HG03520 (cell line): ENCODE results near the gene CBLN3.

Source experiments
- ATAC-seq: cut with Tn5 transposase; IDR thresholded peaks from one replicate; pipeline ENCODE4 v1.9.1; 2021; ENCODE audit warnings: mild to moderate bottlenecking, moderate library complexity; ENCODE audit not compliant: unreplicated experiment

Gene CBLN3

DNA sequence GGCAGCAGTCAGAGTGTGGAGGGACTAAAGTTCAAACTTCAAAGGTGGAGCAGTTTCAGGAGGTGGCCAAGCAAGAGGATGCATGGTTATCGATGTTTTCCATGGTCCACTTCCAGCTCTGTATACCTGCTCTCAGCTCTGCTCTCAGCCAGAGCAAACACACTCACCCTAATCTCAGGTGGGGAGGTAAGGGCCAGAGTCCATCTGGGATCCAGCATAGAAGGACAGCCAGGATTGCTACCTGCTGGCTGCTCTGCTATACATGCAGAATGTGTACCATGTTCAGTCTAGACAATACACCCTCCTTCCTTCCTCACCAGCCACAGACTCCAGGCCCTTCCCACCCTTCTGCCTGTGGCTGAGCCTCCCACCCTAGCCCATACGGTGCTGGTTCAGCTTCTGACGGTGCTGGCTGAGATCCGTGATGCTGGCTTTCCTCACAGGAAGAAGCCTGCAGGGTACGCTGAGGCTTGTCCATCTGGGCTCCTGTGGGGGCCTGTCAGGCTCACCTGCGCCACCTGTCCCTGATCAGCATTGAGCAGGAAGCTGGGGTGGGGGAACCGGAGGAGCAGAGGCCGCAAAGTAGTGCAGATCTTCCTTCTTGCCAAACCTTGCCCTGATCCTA is 2.4 kb downstream of the CBLN3 start:
- ATAC-seq = no peak

DNA sequence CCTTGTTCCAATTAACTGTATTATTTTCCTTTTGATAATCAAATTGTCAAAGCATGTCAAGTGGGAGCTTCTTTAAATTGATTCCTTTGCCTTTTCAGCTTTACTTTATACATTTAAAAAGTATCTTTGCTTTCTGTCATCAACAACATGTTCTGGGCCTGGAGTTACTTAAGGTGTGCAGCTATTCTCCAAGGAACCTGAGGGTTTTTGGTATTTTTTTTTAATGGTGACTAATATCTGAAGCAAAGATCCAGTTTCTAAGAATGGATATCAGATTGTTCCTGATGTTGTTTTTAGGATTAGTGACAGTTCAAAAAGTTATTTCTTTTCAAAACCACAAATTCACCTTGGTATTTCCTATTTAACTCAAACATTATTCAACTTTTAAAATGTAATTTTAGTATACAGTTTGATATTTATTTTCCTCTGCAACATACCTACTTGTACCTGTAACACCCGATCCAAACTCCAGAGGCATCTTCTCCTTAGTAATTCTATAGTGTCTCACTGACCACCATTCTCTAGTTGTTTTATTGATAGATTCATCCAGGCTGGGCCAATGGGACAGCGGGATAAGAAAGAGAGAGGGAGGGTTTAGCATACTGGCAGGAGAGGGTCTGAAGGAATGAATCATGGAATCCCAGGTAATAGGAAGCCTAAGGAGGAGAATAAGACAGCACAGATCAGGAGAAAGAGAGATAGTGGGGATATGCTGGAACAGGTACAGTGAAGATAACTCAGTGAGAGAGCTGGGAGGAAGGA is 3.1 kb downstream of the CBLN3 start:
- ATAC-seq = no peak

DNA sequence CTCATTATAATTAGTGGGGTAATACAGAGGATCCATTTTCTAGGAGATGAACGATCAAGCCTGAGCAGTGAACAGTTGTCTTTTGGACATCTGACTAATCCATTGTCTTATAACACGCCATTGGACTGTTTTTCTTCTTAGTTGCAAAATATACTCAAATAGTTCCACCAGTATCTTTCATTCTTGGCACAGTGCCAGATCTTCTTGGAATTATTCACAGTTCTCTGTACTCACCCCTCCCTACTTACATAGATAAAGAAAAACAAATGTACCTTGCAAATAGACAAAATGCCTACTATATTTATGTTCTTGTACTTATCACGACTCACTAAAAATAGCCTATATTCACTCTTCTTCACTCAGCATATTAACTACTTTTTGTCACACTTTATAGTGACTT is 3.8 kb downstream of the CBLN3 start:
- no peak for ATAC-seq

DNA sequence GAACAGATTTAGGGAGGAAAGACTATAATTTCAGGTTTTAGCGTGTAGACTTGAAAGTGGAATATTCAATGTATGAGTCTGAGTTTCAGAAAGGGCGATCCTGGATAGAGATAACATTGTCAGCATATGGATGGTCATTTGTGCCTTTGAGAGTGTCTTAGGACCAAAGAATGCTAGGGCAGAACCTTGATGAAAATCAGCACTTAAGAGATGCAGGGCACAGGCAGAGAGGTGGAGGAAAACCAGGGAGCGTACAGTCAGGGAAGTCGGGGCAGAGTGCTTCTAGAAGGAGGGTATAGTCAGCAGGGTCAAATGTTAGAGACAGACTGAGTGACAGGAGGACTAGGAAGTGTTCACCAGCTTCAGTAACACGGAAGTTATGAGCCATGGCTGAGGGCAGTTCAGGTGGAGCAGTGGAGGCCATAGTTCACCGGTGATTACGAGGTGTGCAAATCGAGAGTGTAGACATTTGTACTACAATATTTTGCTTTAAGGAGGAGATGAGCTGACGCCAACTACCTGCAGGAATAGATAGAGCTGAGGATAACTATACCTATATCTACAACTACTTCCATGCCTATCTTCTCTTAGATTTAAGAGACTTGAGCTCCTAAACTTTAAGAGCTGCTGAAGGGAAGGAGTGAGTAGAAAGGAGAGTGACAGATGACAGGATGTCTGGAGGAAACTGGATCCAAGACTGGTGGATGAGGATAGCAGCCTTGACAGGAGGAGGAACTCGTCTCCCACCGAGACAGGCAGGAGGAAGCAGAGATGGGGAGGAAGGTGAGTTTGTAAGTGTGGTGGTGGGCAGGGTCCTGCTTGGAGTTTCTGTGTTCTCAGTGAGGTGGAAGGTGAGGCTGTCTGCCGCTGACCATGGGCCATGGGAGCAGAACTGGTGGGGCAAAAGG is 6.5 kb downstream of the CBLN3 start:
- no peak for ATAC-seq

DNA sequence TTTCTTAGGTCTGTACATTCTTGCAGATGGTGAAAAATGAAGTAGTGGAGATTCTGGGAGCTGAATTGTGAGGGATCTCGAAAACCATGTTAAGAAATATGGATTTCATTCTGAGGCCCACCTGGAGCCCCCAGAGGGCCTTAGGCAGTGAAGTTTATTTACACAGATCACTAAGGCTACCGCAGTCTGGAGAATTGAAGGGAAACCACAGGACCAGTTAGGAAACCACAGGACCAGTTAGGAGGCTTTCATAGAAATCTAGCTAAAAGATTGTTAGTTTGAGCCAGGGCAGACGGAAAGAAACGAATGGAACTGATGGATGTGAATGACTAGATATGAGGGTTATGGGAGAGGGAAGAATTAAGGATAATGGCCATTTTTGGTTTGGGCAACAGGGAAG is 7.2 kb downstream of the CBLN3 start:
- no peak for ATAC-seq

DNA sequence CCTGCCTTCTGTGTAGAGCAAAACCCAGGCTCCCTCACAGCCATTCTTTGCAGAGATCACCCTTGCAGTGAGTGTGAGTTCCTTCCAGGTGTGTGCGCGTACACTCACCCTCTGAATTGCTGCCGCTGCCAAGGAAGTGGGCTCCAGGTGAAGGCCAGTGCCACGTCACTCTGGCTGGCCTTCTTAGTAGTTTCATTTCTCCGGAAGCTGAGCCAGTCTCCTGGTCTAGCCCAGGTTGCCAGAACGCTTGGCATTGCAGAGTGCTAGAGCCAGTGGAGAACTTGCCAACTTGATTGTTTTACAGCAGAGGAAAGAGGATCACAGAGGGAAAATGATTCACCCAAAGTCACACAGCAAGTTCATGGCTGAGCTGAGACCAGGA is 11.0 kb downstream of the CBLN3 start:
- ATAC-seq = no peak

DNA sequence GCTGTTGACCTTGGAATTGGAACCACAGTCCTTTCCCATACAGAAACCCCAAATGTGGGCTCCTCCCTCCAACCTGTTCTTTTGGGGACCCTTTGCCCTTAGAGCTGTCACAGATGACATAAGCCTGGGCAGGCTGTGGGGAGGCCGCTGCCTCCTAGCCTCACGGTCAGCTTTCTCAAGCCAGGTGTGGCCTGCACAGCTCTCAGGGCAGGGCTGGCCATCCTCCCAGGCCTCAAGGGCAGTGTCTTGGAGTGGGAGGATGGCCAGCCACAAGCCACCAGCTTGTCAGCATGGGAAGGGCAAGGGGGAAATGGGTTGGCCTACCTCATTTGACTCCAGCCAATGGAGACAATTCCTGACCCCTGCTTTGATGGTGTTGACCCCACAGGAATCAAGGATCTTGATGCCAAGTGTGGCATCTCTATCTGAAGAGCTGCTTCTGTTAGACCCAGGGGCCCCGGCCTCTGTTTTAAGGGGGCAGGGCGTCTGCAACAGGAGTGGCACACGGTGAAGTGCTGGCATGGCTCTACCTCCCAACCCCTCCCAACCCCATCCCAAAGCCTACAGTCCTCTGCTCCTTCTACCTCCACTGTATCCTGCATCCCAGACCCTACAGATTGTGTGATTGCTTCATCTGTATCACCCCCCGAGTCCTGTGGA is 11.5 kb downstream of the CBLN3 start:
- no peak for ATAC-seq

DNA sequence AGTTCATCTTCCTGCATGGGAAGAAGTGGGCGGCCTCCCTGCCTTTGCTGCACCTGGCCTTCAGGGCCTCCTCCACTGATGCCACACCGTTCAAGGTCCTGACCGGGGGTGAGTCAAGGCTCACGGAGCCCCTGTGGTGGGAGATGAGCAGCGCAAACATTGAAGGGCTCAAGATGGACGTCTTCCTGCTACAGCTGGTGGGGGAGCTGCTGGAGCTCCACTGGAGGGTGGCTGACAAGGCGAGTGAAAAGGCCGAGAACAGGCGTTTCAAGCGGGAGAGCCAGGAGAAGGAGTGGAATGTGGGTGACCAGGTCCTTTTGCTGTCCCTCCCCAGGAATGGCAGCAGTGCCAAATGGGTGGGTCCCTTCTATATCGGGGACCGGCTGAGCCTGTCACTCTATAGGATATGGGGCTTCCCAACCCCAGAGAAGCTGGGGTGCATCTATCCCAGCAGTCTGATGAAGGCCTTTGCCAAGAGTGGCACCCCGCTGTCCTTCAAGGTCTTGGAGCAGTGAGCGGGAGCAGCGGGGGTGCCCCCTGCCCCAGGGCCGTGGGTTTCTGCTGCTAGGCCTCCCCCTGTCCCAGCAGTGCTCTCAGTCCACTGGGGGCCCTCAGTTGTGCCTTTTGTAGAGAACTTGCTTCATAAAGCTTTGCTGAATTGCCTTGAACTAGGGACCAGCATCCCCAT is 12.4 kb downstream of the CBLN3 start:
- ATAC-seq = no peak

DNA sequence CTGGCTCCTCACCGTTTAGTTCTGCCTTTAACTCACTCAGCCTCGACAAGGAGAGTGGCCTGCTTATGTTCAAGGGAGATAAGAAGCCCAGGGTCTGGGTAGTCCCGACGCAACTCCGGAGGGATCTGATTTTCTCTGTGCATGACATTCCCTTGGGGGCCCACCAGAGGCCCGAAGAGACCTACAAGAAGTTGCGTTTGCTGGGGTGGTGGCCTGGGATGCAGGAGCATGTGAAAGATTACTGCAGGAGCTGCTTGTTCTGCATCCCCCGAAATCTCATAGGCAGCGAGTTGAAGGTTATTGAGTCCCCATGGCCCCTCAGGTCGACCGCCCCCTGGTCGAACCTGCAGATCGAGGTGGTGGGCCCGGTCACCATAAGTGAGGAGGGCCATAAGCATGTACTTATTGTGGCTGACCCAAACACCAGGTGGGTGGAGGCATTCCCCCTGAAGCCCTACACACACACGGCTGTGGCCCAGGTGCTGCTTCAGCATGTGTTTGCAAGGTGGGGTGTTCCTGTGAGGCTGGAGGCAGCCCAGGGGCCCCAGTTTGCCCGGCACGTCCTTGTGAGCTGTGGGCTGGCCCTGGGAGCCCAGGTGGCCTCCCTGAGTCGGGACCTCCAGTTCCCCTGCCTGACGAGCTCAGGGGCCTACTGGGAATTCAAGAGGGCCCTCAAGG is 13.1 kb downstream of the CBLN3 start:
- ATAC-seq = no peak

DNA sequence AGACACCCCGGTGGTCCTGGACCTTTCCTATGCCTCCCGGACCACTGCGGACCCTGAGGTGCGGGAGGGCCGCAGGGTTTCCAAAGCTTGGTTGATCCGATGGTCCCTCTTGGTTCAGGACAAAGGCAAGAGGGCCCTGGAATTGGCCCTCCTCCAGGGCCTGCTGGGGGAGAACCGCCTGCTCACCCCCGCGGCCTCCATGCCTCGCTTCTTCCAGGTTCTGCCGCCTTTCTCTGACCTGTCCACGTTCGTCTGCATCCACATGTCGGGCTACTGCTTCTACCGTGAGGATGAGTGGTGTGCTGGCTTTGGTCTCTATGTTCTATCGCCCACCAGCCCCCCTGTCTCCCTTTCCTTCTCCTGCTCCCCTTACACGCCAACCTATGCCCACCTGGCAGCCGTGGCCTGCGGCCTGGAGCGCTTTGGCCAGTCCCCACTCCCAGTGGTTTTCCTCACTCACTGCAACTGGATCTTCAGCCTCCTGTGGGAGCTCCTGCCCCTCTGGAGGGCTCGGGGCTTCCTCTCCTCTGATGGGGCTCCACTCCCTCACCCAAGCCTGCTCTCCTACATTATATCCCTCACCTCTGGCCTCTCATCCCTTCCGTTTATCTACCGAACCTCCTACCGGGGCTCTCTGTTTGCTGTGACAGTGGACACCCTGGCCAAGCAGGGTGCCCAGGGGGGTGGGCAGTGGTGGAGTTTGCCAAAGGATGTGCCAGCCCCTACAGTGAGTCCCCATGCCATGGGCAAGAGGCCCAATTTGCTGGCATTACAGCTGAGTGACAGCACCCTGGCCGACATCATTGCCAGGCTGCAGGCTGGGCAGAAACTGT is 13.8 kb downstream of the CBLN3 start:
- ATAC-seq = no peak

DNA sequence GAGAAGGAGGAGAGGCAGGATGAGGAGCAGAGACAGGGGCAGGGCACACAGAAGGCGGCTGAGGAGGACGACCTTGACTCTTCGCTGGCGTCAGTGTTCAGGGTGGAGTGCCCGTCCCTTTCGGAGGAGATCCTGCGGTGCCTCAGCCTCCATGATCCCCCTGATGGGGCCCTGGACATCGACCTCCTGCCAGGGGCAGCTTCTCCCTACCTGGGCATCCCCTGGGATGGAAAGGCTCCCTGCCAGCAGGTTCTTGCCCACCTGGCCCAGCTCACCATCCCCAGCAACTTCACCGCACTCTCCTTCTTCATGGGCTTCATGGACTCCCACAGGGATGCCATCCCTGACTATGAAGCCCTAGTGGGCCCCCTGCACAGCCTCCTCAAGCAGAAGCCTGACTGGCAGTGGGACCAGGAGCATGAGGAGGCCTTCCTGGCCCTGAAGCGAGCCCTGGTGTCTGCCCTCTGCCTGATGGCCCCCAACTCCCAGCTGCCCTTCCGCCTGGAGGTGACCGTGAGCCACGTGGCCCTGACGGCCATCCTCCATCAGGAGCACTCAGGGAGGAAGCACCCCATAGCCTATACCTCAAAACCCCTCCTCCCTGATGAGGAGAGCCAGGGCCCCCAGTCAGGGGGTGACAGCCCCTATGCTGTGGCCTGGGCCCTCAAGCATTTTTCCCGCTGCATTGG is 14.6 kb downstream of the CBLN3 start:
- ATAC-seq = no peak

DNA sequence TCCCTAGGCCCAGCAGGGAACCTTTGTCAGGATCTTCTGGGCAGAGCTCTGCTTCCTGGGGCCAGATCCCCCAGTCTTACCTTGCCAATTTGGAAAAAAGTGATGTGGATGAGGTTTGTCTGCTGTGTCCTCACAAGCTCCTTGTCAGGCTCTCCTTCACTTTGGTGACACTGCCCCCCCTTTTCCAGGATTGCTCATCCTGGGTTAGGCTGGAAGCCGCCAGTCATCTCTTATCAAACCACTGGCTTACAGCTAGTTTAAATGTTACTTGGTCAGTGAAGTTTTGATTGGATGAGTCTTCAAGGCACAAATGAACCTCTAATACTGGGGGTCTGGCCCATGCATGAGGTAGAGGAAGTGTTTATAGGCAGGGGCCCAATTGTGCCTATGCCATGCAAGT is 15.4 kb downstream of the CBLN3 start:
- ATAC-seq = no peak

DNA sequence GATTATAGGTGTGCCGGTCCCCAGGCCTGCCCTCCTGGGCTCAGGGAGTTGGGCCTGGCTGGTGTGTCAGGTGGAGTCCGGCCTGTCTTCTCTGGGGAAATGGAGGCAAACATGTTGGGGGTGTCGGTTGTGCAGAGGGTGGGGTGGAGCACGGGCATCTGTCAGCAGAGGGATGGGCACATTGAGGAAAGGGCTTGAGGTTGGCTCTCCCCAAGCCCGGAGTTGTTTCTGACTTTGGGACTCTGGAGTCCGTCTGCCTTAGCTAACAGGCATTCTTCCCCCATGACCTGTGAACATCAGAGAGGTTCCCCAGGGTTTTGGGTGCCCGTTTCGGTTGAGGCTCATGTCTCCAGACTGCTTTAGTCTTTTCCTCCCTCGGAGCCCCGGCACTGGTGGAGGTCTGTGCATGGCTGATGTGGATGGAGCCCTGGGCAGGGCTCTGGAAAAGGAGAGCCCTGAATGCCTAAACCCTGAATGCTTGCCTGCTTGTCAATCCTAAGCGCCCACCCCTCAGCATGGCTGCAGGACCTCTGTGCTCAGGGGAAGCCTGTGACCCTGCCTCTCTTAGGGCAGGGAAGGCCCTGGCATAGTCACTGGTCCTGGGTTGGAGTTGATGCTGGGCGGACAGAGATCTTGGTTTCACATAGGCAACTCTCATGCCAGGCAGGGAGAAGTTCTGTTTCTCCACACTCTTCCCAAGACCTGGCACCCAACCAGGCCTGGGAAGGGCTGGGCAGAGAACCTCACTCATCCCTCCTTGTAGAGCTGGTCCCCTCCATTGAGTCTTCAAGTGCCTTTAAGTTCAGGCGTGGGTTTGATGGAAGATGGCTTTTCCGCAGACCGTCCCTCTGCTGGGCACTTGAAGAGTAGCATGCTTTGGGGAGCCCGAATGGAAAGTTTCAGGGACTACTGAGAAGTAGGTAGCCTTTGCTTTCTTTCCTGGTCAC is 17.8 kb downstream of the CBLN3 start:
- no peak for ATAC-seq

DNA sequence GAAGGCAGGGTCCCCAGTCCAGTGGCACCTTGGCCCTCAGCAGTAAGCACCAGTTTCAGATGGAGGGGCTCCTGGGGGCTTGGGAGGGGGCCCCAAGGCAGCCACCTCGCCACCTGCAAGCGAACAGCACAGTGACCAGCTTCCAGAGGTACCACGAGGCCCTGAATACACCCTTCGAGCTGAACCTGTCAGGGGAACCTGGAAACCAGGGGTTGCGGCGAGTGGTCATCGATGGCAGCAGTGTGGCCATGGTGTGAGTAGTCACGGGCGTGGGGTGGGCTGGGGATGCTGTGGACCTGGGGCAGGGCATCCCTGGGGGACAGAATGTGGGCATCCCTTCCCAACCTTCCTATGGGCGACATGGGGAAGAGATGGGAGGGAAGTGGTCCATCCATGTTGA is 19.5 kb downstream of the CBLN3 start:
- no peak for ATAC-seq

DNA sequence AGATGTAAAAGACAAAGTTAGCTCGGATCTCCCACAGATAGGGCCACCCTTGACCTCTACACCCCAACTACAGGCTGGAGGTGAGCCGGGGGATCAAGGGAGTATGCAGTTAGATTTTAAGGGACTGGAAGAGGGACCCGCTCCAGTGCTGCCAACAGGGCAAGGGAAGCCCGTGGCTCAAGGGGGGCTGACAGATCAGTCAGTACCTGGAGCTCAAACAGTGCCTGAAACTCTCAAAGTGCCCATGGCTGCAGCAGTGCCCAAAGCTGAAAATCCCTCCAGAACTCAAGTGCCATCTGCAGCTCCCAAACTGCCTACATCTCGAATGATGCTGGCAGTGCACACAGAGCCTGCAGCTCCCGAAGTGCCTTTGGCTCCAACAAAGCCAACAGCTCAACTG is 20.3 kb downstream of the CBLN3 start:
- no peak for ATAC-seq

DNA sequence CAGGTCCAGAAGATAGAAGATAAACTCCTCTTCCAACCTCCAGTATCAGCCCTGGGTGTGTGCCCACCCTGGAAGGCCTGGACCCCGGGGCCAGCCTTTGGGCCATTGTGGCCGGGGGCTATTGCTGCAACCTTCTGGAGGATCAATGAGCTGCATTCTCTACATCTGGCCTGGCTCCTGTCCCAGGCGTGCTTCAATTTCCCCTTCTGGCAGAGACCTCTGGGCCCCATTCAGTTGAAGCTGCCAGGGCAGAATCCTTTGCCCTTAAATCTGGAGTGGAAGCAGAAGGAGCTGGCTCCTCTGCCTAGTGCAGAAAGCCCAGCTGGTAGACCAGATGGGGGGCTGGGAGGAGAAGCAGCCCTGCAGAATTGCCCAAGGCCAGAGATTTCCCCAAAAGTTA is 20.7 kb downstream of the CBLN3 start:
- no peak for ATAC-seq

DNA sequence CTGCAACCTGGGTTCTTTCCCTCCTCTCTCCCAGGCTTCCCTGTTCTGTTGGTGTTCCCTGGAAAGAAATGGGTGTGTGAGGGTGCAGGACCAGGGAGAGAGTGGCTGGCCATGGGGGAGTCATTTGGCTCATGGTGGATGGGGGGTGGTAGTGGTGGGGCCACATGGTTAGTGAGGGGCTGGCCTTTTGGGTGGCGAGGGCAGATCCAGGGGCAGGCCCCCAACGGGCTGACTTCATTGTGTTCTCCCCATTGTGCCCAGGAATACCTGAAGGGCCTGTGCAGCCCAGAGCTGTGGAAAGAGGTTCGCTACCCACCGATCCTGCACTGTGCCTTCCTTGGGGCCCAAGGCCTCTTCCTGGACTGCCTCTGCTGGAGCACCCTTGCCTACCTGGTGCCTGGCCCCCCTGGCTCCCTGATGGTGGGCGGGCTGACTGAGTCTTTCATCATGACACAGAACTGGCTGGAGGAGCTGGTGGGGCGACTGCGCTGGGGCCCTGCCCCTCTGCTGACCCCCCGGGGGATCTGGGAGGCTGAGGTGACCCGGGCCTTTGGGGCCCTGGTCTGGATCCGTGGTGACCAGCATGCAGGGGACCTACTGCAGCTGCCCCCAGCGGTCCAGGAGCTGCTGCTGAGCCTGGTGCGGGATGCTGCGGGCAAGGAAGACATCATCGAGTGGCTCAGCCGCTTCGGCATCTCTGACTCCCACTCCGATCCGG is 21.7 kb downstream of the CBLN3 start:
- no peak for ATAC-seq
